Cerebellar nuclear complex (tissue), 1 donor: Measurements from ENCODE around the gene WWOX.

Experiments
- DNase-seq, 2 experiments: peaks; one replicate each; lab custom pipeline; 2025; lab: John Stamatoyannopoulos, UW

Gene WWOX

DNA sequence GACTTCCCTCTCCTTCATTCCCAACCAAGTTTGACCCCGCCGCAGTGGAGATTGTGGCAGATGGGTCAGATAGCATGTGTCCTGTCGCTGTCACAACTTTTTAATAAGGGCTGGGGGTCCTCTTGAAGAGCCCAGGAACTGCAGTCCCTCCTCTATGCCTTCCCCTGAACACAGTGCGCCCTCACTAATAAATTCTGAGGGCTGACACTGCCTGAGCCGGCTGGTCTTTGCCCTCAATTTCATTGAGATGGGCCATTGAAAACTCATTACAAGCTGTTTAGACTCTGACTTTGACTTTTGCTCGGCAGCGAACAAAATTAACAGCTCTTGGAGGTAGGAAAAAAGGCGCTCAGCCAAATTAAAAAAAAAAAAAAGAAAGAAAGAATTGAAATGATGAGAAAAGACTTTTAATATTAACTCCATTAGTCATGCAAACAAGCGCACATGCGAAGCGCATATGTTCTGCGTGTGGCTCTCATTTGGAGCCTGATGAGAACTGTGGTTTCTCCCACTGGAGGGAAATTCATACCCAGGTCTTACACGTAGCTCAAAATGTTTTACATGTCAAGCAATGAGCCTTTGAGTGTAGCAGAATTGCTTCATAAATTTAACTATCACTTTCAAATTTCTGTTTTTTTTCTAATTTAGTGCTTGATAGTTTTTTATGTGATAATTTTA, 704.7 kb downstream of the WWOX start:
- no peak for DNase-seq

- no peak for DNase-seq
These were observed 706.1 kb downstream of the WWOX start for GRCh38 chr16:78805556-78805955.

- DNase-seq = no peak
These were observed 711.8 kb downstream of the WWOX start for GRCh38 chr16:78811247-78811646.

- DNase-seq = no peak
These were observed 713.1 kb downstream of the WWOX start for GRCh38 chr16:78812582-78812981.

DNA sequence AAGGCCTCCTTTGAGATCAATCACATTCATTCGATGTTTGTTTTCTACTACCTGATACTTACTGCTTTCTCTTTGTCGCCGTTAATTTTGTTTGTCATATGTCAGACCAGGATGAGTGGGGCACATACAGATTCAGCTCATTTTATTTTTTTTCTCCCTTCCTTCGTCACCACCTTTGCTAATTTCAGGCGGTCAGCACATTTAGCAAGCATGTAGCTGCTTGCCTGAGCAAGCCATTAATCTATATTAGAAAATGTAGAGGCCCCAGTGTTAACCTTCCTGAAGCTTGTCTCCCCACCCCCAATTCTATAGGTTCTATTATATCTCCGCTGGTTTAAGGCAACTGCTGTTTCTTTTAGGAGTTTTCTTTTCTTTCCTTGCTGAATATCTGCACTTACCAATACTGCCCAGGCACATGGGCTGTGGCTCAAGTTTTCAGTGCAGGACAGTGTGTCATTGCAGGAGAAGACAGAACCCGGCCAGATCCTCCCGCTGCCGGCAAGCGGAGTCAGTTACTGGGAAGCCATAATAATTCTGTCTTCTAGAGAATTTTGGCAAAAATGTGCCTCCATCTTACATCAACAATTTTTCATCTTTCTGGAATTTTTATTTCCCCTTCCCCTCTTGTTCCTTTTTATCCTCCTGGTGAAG, 714.3 kb downstream of the WWOX start:
- no peak for DNase-seq

GRCh38 chr16:78815713-78816112, 716.3 kb downstream of the WWOX start:
- DNase-seq = no peak

- no peak for DNase-seq
These were observed 717.2 kb downstream of the WWOX start for GRCh38 chr16:78816499-78817195.

GRCh38 chr16:78817200-78817739, 717.8 kb downstream of the WWOX start:
- no peak for DNase-seq

DNA sequence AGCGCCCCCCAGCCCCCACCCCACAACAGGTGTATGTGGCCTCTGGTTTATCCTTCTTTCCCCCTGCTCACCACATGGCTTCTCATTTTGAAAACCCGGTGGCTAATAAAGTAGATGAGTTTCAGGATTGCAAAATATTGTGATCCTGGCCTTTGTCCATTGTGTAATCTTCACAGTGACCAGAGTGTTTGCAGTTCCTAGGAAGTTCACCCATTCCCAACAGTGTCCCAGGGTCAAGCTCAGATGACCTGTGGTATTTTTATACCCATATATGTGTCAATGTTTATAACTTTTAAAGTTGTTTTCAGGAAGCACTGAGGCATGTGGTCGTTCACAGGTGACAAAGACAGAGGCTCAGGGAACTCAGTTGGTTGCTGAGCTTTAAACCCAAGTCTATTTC, 721.9 kb downstream of the WWOX start:
- DNase-seq = no peak

- DNase-seq = no peak
These were observed 723.1 kb downstream of the WWOX start for GRCh38 chr16:78822509-78822908.

DNA sequence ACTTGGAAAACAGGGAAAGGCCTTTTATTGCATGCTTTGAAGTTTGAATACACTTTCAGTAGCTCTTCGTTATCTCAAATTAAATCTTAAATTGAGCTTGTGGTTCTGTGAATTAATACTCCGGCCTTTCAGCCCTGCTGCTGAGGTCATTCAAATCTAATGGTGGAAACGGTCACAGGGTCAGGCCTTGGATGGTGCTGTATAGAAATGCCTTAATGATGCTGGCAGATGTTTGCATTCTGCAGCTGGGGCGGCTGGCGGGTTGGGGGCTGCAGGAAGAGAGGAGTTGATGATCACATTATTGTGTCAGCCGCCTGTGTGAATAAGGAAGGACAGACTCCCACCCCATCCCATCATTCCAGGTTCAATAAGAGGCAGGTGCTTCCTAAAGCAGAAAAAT, 723.6 kb downstream of the WWOX start:
- no peak for DNase-seq

GRCh38 chr16:78829280-78829679, 729.8 kb downstream of the WWOX start:
- DNase-seq = no peak

GRCh38 chr16:78830599-78830998, 731.1 kb downstream of the WWOX start:
- no peak for DNase-seq

- no peak for DNase-seq
These were observed 732.6 kb downstream of the WWOX start for GRCh38 chr16:78832100-78832499.

- DNase-seq = no peak
These were observed 737.5 kb downstream of the WWOX start for GRCh38 chr16:78836802-78837491.

GRCh38 chr16:78837706-78838105, 738.3 kb downstream of the WWOX start:
- no peak for DNase-seq

GRCh38 chr16:78838276-78838675, 738.8 kb downstream of the WWOX start:
- DNase-seq = no peak

- DNase-seq = no peak
These were observed 743.5 kb downstream of the WWOX start for GRCh38 chr16:78842950-78843349.

DNA sequence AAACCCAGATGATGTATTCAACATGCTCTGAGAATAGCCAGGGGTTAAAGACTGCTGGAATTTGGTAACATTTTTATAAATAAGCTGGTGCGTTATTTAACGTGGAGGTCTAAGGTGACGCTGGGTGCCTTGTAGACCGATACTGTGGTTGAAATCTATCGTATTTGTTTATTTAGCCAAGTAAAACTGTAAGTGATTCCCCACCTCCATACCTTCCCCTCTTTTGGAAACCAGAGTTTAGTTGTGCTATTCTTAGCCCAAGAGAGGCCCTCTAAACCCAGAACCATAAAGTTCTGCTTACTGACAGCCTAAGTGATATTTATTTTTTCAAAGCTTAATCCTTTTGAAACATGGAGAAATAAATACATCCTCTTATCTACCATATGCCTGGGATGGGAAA, 744.5 kb downstream of the WWOX start:
- no peak for DNase-seq

GRCh38 chr16:78844682-78845081, 745.2 kb downstream of the WWOX start:
- DNase-seq = no peak

DNA sequence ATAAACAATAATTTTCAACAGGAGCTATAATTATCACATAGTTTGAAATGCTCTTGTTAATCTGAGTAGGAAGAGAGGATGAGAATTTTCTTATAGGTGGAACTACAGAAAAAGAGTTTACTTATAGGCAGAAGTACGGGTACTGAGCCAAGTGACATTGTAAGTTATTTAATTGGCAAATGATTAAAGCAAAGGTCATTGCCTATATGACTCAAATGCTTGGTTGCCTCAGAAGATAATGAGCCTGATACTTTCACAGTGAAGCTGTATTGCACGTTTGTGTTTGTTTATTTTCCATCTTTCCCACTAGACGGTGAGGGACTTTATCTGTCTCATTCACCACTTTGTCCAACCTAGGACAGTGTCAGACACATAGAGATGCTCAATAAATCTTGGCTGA, 751.8 kb downstream of the WWOX start:
- DNase-seq = no peak

- no peak for DNase-seq
These were observed 752.7 kb downstream of the WWOX start for GRCh38 chr16:78852081-78852635.
